Daoy (cell line): ENCODE results near the gene LRRC28. TPM values are rescaled to one million over a fixed set of nuclear protein-coding genes. Genes with fewer than 3 reads are reported as not detected.

ENCODE experiments used
- DNase-seq: peaks from one replicate; pipeline ENCODE4 v3.0.0-alpha.2; 2015; ENCODE audit warnings: low read depth
- total RNA-seq: library from RNA; depleted of rRNA; stranded (reverse); fragments of >200 nt; shearing (Covaris generic); gene quantifications from 2 replicates; pipeline ENCODE4 v1.2.3, GENCODE V29; 2014

LRRC28 gene
- total RNA-seq, 1 experiment from 2014 or later = 17.0 TPM

DNA sequence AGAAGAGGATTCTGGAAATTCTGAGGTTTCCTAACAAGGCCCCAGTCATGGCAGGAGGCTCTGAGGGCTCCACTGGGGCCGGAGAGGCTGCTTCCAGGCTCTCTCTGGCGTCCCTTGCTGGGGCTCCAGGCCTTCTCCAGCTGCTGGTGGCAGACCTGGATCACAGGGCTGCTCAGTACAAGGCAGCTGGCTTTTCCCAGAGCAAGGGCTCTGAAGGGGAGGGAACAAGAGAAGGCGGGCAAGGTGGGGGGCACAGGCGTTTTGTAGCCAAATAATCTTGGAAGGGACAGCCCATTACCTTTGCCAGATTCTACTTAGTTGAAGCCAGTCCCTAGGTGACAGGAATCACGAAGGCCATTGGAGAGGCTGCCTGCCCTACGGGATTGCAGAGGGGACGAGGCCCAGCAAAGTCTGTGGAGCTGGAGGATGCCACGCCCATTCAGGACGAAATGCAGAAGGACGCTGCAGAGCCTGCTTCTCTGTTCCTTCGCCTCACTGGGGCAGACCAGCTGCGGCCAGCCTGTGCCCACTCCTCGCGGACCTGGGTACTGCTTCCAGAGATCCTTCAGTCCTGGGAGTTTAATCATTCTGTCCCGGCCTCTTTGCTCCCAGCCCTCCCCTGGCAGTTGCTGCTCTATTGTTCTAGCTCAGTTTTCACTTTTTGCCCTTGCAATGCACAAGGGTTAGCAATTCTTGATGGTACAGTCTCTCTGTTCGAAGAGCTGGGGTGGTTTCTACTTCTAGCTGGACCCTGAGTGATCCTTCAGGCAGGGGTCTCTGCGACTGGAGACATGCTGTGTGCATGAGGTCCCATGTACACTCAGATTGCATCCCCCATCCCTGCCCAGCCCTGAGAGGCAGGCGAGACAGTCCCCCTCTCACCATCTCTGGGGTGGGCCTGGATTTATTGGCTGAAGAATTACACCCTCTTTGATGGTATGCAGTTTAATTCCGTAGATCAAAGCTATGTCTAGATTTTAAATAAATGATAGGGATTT is 165.2 kb downstream of the LRRC28 start:
- DNase-seq = no peak

- DNase-seq = no peak
These were observed 169.9 kb downstream of the LRRC28 start for GRCh38 chr15:99421172-99421656.

- no peak for DNase-seq
These were observed 170.5 kb downstream of the LRRC28 start for GRCh38 chr15:99421758-99422157.

DNA sequence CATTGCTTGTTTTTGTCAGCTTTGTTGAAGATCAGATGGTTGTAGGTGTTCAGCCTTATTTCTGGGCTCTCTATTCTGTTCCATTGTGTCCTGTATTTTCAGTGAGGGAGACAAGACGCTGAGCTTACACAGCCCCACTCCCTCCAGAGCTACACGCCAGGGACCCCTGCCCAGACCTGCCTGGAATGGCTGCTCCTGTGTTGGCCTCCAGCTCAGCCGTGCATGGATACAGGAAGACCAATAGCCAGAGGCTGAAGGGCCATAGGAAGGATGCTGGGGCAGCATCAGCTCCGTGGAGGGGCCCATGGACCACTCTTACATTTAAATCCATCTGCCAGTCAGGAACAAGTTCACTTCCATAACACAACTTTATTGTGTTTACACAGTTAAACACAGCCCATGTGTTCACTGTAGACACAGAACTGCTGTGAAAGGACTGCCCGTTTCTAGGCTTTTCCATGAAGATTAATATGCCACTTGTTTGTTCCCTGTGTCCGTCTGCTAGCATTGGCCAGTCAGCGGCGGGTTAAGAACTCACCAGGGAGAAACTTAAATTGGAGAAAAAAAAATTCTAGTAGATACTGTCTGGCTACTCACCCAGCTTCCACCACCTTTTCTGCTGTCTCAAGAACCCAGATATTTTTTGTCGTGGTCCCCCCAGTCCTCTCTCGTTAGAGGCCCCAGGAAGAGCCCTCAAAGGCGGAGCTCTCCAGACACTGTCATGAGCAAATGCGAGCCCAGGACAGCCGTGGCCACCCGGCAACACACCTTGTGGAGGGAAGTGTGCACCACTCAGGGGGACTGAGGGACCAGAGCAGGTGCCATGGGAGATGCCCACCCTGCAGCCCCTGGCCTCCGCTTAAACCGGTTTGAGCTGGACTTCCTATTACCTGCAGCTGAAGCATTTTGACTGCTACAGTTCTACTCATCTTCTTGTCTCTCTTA is 172.2 kb downstream of the LRRC28 start:
- no peak for DNase-seq

DNA sequence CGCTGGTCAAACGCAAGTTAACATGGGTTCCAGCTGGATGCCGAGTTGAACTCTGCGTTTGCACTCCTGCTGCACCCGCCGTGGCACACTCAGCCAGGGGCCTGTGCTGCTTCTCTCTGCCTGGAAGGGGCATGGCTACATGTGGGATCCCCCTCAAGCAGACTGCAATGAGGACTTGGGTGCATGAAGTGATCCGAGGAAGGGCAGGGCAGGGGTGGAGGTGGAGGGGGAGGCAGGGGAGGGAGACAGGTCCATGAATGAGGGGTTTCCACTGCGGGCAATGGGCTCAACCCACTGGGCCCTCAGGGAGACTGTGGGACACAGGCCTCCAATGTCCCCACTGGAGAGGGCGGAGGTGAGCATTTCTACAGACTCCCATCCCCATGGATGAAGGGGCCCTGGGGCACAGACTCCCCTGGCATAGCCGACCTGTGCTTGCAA is 172.9 kb downstream of the LRRC28 start:
- DNase-seq = no peak

GRCh38 chr15:99424978-99425656 is 173.8 kb downstream of the LRRC28 start:
- DNase-seq = peak; percentile 75

DNA sequence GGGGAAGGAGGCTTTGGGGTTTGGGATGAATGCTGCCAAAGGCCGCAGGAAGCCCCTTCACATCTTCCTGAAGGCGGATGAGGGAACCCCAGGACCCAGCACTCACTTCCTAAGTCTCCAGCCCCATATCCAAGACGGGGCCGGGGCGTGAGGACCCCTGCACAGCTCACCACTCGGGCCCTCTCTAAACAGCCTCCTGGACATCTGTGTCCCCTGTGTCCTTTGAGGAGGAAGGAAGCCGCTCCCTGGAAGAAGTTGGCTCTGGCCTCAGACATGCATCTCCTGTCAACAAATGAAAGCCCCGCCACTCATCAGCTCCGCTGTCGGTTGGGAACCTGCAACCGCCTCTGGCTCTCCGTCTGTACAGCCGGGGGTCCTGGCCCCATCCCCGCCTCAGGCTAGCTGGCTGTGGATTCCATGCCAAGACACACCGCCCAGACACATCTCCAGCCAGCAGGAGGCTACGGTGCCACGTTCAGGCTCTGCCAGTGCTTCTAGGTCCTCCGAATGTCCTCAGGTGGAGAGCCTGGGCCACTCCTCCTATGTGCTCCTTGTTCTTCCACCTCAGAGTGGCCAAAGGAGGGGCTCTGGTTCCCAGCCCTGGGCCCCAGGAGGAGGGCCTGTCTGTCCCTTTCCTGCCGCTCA is 174.5 kb downstream of the LRRC28 start:
- DNase-seq = no peak

GRCh38 chr15:99426431-99427105 is 175.3 kb downstream of the LRRC28 start:
- DNase-seq = no peak

- no peak for DNase-seq
These were observed 175.9 kb downstream of the LRRC28 start for GRCh38 chr15:99427210-99427609.

GRCh38 chr15:99427668-99428361 is 176.5 kb downstream of the LRRC28 start:
- DNase-seq = no peak

DNA sequence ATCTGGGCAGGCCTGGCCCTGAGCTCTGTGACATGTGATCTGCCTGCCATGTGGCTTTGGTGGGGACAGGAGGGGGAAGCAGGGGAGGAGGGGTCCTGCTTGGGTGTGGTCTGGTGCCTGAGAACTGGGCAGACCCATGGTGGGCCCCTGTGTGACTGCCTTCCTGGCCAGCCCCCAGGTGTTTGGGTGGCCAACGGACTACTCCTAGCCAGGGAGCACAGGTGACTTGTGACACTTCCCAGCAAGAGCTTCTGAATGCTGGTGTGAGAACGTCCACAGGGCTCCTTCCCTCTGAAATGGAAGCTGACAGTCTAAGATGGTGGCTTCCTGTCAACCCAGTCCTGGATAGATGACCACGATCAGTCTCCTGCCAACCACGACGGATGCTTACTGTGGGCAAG is 178.4 kb downstream of the LRRC28 start:
- DNase-seq = no peak

DNA sequence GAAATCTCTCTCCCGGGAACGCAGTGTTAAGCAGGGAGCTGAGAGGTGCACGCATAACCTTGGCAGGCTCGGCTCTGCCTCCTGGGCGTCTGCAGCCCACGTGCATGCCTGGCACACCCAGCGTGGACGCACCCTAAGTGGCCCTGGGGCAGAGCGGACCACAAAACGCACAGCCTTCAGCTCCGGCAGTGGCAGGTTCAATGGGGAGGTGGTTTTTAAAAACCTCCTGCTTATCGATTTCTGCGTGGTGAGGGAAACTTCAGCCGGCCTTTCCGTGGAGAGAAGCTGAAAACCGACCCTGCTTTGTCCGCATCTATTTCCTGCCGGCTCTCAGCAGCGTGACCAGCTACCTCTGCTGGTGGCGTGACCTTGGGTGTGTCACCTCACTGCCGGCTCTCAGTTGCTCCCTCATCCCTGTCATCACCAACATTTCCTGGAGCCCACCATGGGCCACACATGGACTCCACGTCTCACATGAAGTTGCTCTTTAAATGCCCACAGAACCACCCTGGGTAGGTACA is 179.7 kb downstream of the LRRC28 start:
- no peak for DNase-seq

- DNase-seq = no peak
These were observed 180.4 kb downstream of the LRRC28 start for GRCh38 chr15:99431661-99432091.

DNA sequence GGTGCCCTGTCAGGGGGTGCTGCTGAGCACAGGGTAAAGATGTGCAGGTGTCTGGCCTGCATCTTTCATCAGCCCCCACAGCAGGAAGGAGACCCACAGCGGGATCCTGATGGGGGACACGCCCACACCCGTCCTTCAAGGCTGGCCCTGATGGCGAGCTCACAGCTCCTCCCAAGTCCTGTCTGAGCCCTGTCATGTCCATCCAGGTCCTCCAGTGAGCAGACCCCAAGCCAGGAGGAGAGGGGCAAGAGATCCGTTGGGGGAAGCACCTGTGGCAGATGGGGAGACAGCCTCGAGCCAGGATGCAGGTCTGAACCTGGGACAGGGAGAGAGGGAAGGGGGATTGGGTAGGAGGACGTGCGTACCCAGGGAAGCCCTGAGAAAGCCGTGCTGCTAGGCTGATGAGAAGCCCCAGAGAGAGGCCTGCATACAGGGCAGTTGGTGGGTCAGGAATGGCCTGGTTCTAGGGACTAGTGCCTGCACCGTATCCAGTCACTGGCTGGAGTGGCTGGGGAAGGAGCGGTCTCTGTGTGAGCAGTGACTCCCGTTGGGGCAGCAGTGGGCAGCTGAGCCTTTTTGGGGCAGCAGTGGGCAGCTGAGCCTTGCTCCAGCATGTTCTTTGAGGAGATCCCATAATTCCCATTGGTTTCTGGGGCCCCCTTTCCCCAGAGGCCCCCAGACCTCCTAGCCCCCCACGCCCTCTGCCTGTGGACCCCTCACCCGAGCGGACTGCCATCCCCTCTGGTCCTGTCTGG is 181.2 kb downstream of the LRRC28 start:
- DNase-seq = no peak

- no peak for DNase-seq
These were observed 181.9 kb downstream of the LRRC28 start for GRCh38 chr15:99433026-99433756.

DNA sequence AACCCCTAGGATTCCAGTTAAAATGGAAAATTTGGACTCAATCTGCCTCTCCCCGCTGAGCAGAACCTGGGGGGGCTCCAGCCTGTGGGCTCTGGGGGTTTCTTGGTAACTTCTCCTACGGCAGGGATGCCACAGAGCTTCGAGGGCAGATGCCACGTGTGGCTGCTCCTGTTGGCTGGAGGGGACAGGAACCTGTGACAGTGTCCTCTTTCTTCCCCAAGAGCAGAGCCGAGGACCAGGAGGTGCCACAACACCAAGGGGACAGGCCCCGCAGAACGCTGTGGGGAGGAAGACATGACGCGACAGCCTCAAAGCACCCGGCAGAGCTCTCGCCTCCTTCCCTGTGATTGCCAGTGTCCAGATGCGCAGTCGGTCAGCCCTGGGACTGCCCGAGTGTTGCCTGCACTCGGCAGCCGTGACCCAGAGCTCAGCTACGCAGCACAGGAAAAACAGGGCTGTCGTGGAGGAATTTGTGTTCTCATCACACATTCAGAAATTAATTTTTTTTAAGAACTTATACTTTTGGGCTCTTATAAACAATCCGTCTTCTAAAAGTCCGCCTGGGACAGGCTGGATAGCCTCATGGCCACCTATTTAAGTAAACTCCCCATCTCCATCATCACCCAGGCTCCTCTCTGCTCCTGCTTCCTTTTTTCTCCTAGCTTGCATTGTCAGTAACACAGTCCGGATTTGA is 182.6 kb downstream of the LRRC28 start:
- no peak for DNase-seq

- DNase-seq = no peak
These were observed 183.3 kb downstream of the LRRC28 start for GRCh38 chr15:99434506-99435112.
